ENCODE results near the gene ANKRD2. TPM values are rescaled to one million over a fixed set of nuclear protein-coding genes. Genes with fewer than 3 reads are reported as not detected.
A peak's percentile ranks its signal among the peaks of the same experiment; 100 is the strongest.

ANKRD2 gene
- total RNA-seq, 1 donor from 2014 or later = 0.08 TPM

GRCh38 chr10:97623277-97623676, 50.7 kb downstream of the ANKRD2 start:
- no peak for TF ChIP-seq CTCF (IDR thresholded peaks at IDR 0.05; ENCODE audit: insufficient read depth, low read length, poor library complexity, severe bottlenecking)
- Histone ChIP-seq H3K36me3 (ENCODE audit: control insufficient read depth, insufficient read depth, low read length) (no peaks in the 10 kb centered on the region), H3K27me3 (ENCODE audit: control insufficient read depth, insufficient read depth, low read length) (no peaks in the 10 kb centered on the region), H3K4me3 (ENCODE audit: low read depth, low read length) (no peak overlapping the region)
- no peak for DNase-seq (ENCODE audit: low read depth)

- Histone ChIP-seq H3K36me3 (ENCODE audit: control insufficient read depth, insufficient read depth, low read length) (no peaks in the 10 kb centered on the region), H3K27me3 (ENCODE audit: control insufficient read depth, insufficient read depth, low read length) (no peaks in the 10 kb centered on the region), H3K4me3 (ENCODE audit: low read depth, low read length) (no peak overlapping the region)
- TF ChIP-seq CTCF (IDR thresholded peaks at IDR 0.05; ENCODE audit: insufficient read depth, low read length, poor library complexity, severe bottlenecking) = no peak
- DNase-seq (ENCODE audit: low read depth) = no peak
Observed at GRCh38 chr10:97627731-97628130, 55.2 kb downstream of the ANKRD2 start.

- TF ChIP-seq CTCF (IDR thresholded peaks at IDR 0.05; ENCODE audit: insufficient read depth, low read length, poor library complexity, severe bottlenecking) = no peak
- DNase-seq (ENCODE audit: low read depth) = no peak
- H3K27me3 ChIP-seq (ENCODE audit: control insufficient read depth, insufficient read depth, low read length) = no peaks in the 10 kb centered on the region
- no peak overlapping the region for H3K4me3 ChIP-seq (ENCODE audit: low read depth, low read length)
- no peaks in the 10 kb centered on the region for H3K36me3 ChIP-seq (ENCODE audit: control insufficient read depth, insufficient read depth, low read length)
Observed at GRCh38 chr10:97628228-97628627, 55.6 kb downstream of the ANKRD2 start.

GRCh38 chr10:97629289-97629688, 56.7 kb downstream of the ANKRD2 start:
- peak; percentile 54 for DNase-seq (ENCODE audit: low read depth)
- H3K36me3 ChIP-seq (ENCODE audit: control insufficient read depth, insufficient read depth, low read length) = no peaks in the 10 kb centered on the region
- no peaks in the 10 kb centered on the region for H3K27me3 ChIP-seq (ENCODE audit: control insufficient read depth, insufficient read depth, low read length)
- no peak overlapping the region for H3K4me3 ChIP-seq (ENCODE audit: low read depth, low read length)
- no peak for TF ChIP-seq CTCF (IDR thresholded peaks at IDR 0.05; ENCODE audit: insufficient read depth, low read length, poor library complexity, severe bottlenecking)

- DNase-seq (ENCODE audit: low read depth) = no peak
- Histone ChIP-seq H3K27me3 (ENCODE audit: control insufficient read depth, insufficient read depth, low read length) (no peaks in the 10 kb centered on the region), H3K4me3 (ENCODE audit: low read depth, low read length) (no peak overlapping the region), H3K36me3 (ENCODE audit: control insufficient read depth, insufficient read depth, low read length) (no peaks in the 10 kb centered on the region)
- no peak for TF ChIP-seq CTCF (IDR thresholded peaks at IDR 0.05; ENCODE audit: insufficient read depth, low read length, poor library complexity, severe bottlenecking)
Observed at GRCh38 chr10:97631098-97631497, 58.5 kb downstream of the ANKRD2 start.

Measured in kidney epithelial cell (primary cell).